HEK293 (cell line): ENCODE measurements around the gene FOXO4.

Experiments
- CTCF ChIA-PET: fragments of 350-600 bp; formaldehyde crosslinking; extraction: SDS; loops from one replicate; lab custom pipeline; 2021; ENCODE audit warnings: antibody characterized with exemption; lab: Yijun Ruan, JAX
- POLR2A ChIA-PET: fragments of 300-600 bp; formaldehyde crosslinking; extraction: SDS; loops from one replicate; lab custom pipeline; 2020; ENCODE audit warnings: antibody characterized with exemption, inconsistent platforms; lab: Yijun Ruan, JAX
- H3K27ac ChIP-seq: fragments of 200-500 bp; sonication (Bioruptor generic); 2 replicates; pipeline ENCODE4 v1.5.1; 2014; ENCODE audit warnings: low read depth, low read length, control low read depth, inconsistent platforms; ENCODE audit errors: extremely low read depth
- H3K36me3 ChIP-seq, 2 experiments: fragments of 200-500 bp in 1 of 2; sonication (Bioruptor generic) in 1 of 2; 1 replicate in 1 of 2; 2 replicates in 1 of 2; pipeline ENCODE4 v1.5.1; 2014 to 2017; ENCODE audit warnings: inconsistent platforms in 2 of 2, low read length in 2 of 2; ENCODE audit not compliant: control insufficient read depth in 2 of 2, insufficient read depth in 1 of 2
- H3K4me1 ChIP-seq: fragments of 200-500 bp; sonication (Bioruptor generic); 2 replicates; pipeline ENCODE4 v1.5.1; 2014; ENCODE audit warnings: mild to moderate bottlenecking, low read length, inconsistent platforms; ENCODE audit not compliant: control insufficient read depth, insufficient read depth
- H3K4me3 ChIP-seq: 2 replicates; pipeline ENCODE4 v1.5.1; 2011; ENCODE audit warnings: low read depth, mild to moderate bottlenecking, control low read depth, low read length, moderate library complexity
- H3K9me3 ChIP-seq: fragments of 200-500 bp; sonication (Bioruptor generic); 2 replicates; pipeline ENCODE4 v1.5.1; 2014; ENCODE audit warnings: low read depth, low read length, inconsistent platforms; ENCODE audit not compliant: control insufficient read depth, insufficient read depth
- OSR2 ChIP-seq: fragments of 450-650 bp; formaldehyde crosslinking; IDR thresholded peaks from 2 replicates; pipeline ENCODE4 v1.5.1; 2016; ENCODE audit warnings: missing biosample characterization, missing genetic modification characterization
- PRDM1 ChIP-seq: fragments of 450-650 bp; formaldehyde crosslinking; IDR thresholded peaks from 2 replicates; pipeline ENCODE4; 2016; ENCODE audit warnings: missing biosample characterization, missing genetic modification characterization
- TRIM28 ChIP-seq: IDR thresholded peaks from 2 replicates; pipeline ENCODE4 v1.6.1; 2011; ENCODE audit warnings: low read length, control low read depth, borderline replicate concordance
- ZBTB17 ChIP-seq: fragments of 450-650 bp; formaldehyde crosslinking; IDR thresholded peaks from 2 replicates; pipeline ENCODE4 v1.5.1; 2016; ENCODE audit warnings: missing biosample characterization, missing genetic modification characterization
- ZBTB20 ChIP-seq: fragments of 450-650 bp; formaldehyde crosslinking; IDR thresholded peaks from 2 replicates; pipeline ENCODE4 v1.5.1; 2016; ENCODE audit warnings: missing biosample characterization, missing genetic modification characterization
- ZBTB8A ChIP-seq: fragments of 450-650 bp; formaldehyde crosslinking; IDR thresholded peaks from 2 replicates; pipeline ENCODE4 v1.5.1; 2016; ENCODE audit warnings: missing biosample characterization, missing genetic modification characterization
- ZNF335 ChIP-seq: fragments of 450-650 bp; formaldehyde crosslinking; conservative IDR thresholded peaks from 2 replicates; pipeline ENCODE4 v1.5.1; 2016; ENCODE audit warnings: missing biosample characterization, missing genetic modification characterization
- ZNF404 ChIP-seq: fragments of 450-650 bp; formaldehyde crosslinking; IDR thresholded peaks from 2 replicates; pipeline ENCODE4 v1.5.1; 2017; ENCODE audit warnings: missing biosample characterization, missing genetic modification characterization
- ZNF416 ChIP-seq: fragments of 450-650 bp; formaldehyde crosslinking; IDR thresholded peaks from 2 replicates; pipeline ENCODE4 v1.5.1; 2016; ENCODE audit warnings: missing biosample characterization, missing genetic modification characterization
- ZNF548 ChIP-seq: fragments of 450-650 bp; formaldehyde crosslinking; IDR thresholded peaks from 2 replicates; pipeline ENCODE4 v1.5.1; 2016; ENCODE audit warnings: missing biosample characterization, missing genetic modification characterization
- ZNF596 ChIP-seq: fragments of 450-650 bp; IDR thresholded peaks from 2 replicates; pipeline ENCODE4 v1.5.0; 2018; ENCODE audit warnings: missing biosample characterization, mild to moderate bottlenecking, missing genetic modification characterization, moderate library complexity
- ZNF654 ChIP-seq: fragments of 450-650 bp; formaldehyde crosslinking; IDR thresholded peaks from 2 replicates; pipeline ENCODE4 v1.5.1; 2016; ENCODE audit warnings: low read depth, missing biosample characterization, missing genetic modification characterization
- ZNF664 ChIP-seq: fragments of 450-650 bp; formaldehyde crosslinking; IDR thresholded peaks from 2 replicates; pipeline ENCODE4 v1.5.1; 2016; ENCODE audit warnings: missing biosample characterization, missing genetic modification characterization
- TF ChIP-seq, protein P1 (sequence below): fragments of 450-650 bp; formaldehyde crosslinking; IDR thresholded peaks from 2 replicates; pipeline ENCODE4; 2016; ENCODE audit warnings: missing biosample characterization, missing genetic modification characterization
- TF ChIP-seq, protein P2 (sequence below): fragments of 450-650 bp; formaldehyde crosslinking; IDR thresholded peaks from 2 replicates; pipeline ENCODE4 v1.5.1; 2016; ENCODE audit warnings: missing biosample characterization, missing genetic modification characterization, low read depth
- TF ChIP-seq, protein P3 (sequence below): fragments of 450-650 bp; formaldehyde crosslinking; IDR thresholded peaks from 2 replicates; pipeline ENCODE4 v1.5.1; 2016; ENCODE audit warnings: missing biosample characterization, missing genetic modification characterization
- TF ChIP-seq, protein P4 (sequence below): fragments of 450-650 bp; formaldehyde crosslinking; conservative IDR thresholded peaks from 2 replicates; pipeline ENCODE4 v1.5.1; 2016; ENCODE audit warnings: low read depth, missing biosample characterization, missing genetic modification characterization
- TF ChIP-seq, protein P5 (sequence below): IDR thresholded peaks from 2 replicates; pipeline ENCODE4 v1.6.1; 2011; ENCODE audit warnings: mild to moderate bottlenecking, low read depth, low read length, borderline replicate concordance
- TF ChIP-seq, protein P6 (sequence below): fragments of 450-650 bp; formaldehyde crosslinking; IDR thresholded peaks from 2 replicates; pipeline ENCODE4 v1.5.1; 2017; ENCODE audit warnings: missing biosample characterization, missing genetic modification characterization
- TF ChIP-seq, protein P7 (sequence below): fragments of 450-650 bp; formaldehyde crosslinking; IDR thresholded peaks from 2 replicates; pipeline ENCODE4 v1.5.0; 2017; ENCODE audit warnings: missing biosample characterization, missing genetic modification characterization, borderline replicate concordance

FOXO4 gene

DNA sequence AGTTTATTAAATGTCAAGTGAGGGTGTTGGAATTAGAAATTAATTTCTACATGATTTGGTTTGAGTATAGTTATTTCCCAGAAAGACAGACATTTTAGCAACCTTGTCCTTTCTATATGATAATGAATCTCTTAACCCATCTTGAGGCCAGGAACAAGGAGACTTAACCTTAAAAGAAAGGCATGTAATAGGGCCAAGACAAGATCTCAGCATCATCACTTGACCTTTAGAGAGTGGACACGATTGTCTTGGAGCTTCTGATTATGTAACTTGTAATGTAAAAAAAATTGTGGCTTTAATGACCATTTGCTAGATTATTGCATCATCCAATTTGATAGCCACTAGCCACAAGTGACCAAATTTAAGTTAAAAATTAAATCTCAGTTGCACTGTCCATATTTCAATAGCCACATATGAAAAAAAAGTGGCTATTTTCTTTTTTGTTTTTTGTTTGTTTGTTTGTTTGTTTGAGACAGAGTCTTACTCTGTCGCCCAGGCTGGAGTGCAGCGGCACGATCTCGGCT lies 13.5 kb upstream of the FOXO4 start:
- 0 out of 2 replicates have a peak, but pooled peaks have one; percentile 8 for TF ChIP-seq TRIM28
- TF ChIP-seq, protein P1, sequence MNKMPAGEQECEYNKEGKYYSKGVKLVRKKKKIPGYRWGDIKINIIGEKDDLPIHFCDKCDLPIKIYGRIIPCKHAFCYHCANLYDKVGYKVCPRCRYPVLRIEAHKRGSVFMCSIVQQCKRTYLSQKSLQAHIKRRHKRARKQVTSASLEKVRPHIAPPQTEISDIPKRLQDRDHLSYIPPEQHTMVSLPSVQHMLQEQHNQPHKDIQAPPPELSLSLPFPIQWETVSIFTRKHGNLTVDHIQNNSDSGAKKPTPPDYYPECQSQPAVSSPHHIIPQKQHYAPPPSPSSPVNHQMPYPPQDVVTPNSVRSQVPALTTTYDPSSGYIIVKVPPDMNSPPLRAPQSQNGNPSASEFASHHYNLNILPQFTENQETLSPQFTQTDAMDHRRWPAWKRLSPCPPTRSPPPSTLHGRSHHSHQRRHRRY (tag by site-specific recombination), result no peak
- TF ChIP-seq ZNF335, result no peak
- TF ChIP-seq ZNF416 (tag by site-specific recombination), result no peak
- TF ChIP-seq, protein P2, sequence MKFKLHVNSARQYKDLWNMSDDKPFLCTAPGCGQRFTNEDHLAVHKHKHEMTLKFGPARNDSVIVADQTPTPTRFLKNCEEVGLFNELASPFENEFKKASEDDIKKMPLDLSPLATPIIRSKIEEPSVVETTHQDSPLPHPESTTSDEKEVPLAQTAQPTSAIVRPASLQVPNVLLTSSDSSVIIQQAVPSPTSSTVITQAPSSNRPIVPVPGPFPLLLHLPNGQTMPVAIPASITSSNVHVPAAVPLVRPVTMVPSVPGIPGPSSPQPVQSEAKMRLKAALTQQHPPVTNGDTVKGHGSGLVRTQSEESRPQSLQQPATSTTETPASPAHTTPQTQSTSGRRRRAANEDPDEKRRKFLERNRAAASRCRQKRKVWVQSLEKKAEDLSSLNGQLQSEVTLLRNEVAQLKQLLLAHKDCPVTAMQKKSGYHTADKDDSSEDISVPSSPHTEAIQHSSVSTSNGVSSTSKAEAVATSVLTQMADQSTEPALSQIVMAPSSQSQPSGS (tag by site-specific recombination), result peak; percentile 28; the same call in 1 of the 2 replicates
- no peak for TF ChIP-seq ZNF548
- TF ChIP-seq, protein P3, sequence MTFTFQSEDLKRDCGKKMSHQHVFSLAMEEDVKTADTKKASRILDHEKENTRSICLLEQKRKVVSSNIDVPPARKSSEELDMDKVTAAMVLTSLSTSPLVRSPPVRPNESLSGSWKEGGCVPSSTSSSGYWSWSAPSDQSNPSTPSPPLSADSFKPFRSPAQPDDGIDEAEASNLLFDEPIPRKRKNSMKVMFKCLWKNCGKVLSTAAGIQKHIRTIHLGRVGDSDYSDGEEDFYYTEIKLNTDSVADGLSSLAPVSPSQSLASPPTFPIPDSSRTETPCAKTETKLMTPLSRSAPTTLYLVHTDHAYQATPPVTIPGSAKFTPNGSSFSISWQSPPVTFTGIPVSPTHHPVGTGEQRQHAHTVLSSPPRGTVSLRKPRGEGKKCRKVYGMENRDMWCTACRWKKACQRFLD, result no peak
- TF ChIP-seq PRDM1 (tag by site-specific recombination), result no peak
- TF ChIP-seq ZNF596, result no peak
- TF ChIP-seq, protein P4, sequence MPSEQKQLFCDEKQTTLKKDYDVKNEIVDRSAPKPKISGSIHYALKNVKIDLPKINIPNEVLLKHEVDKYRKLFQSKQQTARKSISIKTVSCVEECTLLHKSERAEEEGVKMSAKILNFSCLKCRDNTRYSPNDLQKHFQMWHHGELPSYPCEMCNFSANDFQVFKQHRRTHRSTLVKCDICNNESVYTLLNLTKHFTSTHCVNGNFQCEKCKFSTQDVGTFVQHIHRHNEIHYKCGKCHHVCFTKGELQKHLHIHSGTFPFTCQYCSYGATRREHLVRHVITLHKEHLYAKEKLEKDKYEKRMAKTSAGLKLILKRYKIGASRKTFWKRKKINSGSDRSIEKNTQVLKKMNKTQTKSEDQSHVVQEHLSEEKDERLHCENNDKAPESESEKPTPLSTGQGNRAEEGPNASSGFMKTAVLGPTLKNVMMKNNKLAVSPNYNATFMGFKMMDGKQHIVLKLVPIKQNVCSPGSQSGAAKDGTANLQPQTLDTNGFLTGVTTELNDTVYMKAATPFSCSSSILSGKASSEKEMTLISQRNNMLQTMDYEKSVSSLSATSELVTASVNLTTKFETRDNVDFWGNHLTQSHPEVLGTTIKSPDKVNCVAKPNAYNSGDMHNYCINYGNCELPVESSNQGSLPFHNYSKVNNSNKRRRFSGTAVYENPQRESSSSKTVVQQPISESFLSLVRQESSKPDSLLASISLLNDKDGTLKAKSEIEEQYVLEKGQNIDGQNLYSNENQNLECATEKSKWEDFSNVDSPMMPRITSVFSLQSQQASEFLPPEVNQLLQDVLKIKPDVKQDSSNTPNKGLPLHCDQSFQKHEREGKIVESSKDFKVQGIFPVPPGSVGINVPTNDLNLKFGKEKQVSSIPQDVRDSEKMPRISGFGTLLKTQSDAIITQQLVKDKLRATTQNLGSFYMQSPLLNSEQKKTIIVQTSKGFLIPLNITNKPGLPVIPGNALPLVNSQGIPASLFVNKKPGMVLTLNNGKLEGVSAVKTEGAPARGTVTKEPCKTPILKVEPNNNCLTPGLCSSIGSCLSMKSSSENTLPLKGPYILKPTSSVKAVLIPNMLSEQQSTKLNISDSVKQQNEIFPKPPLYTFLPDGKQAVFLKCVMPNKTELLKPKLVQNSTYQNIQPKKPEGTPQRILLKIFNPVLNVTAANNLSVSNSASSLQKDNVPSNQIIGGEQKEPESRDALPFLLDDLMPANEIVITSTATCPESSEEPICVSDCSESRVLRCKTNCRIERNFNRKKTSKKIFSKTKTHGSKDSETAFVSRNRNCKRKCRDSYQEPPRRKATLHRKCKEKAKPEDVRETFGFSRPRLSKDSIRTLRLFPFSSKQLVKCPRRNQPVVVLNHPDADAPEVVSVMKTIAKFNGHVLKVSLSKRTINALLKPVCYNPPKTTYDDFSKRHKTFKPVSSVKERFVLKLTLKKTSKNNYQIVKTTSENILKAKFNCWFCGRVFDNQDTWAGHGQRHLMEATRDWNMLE (tag by site-specific recombination), result 0 out of 2 replicates have a peak, but pooled peaks have one; percentile 7
- no peak for TF ChIP-seq ZBTB20 (tag by site-specific recombination)
- Histone ChIP-seq H3K36me3 (no peaks in the 10 kb centered on the region), H3K4me3 (no peak overlapping the region), H3K9me3 (no peaks in the 10 kb centered on the region), H3K4me1 (peaks cover 12% of the 10 kb centered on the region), H3K27ac (no peak overlapping the region; the same call in 1 of the 2 replicates)
- CTCF ChIA-PET, result interaction anchor here (0.6 to 1.2 kb wide), 2 partner anchors 24 to 84 kb away, joined by 3 to 4 read pairs; no protein-coding TSS in a partner anchor
- POLR2A ChIA-PET, result interaction anchor here (1.2 kb wide), 1 partner anchor 15 kb away, joined by 5 read pairs; the partner anchor contains the start of gene SNX12

DNA sequence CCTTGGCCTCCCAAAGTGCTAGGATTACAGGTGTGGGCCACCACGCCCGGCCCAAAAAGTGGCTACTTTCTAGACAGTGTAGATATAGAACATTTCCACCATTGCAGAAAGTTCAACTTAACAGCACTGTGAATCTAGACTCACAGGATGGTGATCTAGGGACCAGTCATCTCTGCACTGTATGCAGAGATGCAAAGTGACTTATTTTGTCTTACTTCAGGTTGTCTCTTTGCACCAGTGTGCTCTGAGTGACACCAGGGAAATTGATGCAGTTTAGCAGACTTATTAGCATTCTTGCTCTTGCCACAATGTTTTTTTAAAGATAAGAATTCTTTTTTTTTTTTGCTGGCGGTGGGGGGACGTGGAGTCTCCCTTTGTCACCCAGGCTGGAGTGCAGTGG lies 12.8 kb upstream of the FOXO4 start:
- CTCF ChIA-PET, result interaction anchor here (1.2 kb wide), 1 partner anchor 24 kb away, joined by 4 read pairs; no protein-coding TSS in a partner anchor
- no peaks in the 10 kb centered on the region for H3K9me3 ChIP-seq
- POLR2A ChIA-PET, result interaction anchor here (0.7 kb wide), 1 partner anchor 13 kb away, joined by 3 read pairs; no protein-coding TSS in a partner anchor
- TF ChIP-seq ZNF404 (tag by site-specific recombination) (no peak), ZNF664 (tag by site-specific recombination) (no peak), OSR2 (tag by site-specific recombination) (peak; percentile 35; the same call in 1 of the 2 replicates), ZNF654 (tag by site-specific recombination) (no peak), ZBTB8A (tag by site-specific recombination) (no peak), ZBTB17 (tag by site-specific recombination) (peak; percentile 62; the same call in 1 of the 2 replicates)
- TF ChIP-seq, protein P5, sequence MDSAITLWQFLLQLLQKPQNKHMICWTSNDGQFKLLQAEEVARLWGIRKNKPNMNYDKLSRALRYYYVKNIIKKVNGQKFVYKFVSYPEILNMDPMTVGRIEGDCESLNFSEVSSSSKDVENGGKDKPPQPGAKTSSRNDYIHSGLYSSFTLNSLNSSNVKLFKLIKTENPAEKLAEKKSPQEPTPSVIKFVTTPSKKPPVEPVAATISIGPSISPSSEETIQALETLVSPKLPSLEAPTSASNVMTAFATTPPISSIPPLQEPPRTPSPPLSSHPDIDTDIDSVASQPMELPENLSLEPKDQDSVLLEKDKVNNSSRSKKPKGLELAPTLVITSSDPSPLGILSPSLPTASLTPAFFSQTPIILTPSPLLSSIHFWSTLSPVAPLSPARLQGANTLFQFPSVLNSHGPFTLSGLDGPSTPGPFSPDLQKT, result no peak
- TF ChIP-seq, protein P6, sequence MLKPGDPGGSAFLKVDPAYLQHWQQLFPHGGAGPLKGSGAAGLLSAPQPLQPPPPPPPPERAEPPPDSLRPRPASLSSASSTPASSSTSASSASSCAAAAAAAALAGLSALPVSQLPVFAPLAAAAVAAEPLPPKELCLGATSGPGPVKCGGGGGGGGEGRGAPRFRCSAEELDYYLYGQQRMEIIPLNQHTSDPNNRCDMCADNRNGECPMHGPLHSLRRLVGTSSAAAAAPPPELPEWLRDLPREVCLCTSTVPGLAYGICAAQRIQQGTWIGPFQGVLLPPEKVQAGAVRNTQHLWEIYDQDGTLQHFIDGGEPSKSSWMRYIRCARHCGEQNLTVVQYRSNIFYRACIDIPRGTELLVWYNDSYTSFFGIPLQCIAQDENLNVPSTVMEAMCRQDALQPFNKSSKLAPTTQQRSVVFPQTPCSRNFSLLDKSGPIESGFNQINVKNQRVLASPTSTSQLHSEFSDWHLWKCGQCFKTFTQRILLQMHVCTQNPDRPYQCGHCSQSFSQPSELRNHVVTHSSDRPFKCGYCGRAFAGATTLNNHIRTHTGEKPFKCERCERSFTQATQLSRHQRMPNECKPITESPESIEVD (tag by site-specific recombination), result peak; percentile 37
- TF ChIP-seq, protein P7, sequence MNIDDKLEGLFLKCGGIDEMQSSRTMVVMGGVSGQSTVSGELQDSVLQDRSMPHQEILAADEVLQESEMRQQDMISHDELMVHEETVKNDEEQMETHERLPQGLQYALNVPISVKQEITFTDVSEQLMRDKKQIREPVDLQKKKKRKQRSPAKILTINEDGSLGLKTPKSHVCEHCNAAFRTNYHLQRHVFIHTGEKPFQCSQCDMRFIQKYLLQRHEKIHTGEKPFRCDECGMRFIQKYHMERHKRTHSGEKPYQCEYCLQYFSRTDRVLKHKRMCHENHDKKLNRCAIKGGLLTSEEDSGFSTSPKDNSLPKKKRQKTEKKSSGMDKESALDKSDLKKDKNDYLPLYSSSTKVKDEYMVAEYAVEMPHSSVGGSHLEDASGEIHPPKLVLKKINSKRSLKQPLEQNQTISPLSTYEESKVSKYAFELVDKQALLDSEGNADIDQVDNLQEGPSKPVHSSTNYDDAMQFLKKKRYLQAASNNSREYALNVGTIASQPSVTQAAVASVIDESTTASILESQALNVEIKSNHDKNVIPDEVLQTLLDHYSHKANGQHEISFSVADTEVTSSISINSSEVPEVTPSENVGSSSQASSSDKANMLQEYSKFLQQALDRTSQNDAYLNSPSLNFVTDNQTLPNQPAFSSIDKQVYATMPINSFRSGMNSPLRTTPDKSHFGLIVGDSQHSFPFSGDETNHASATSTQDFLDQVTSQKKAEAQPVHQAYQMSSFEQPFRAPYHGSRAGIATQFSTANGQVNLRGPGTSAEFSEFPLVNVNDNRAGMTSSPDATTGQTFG (tag by site-specific recombination), result no peak

More for the DNA sequence above, 12.8 kb upstream of the FOXO4 start:
- Histone ChIP-seq H3K36me3 (no peaks in the 10 kb centered on the region), H3K4me1 (peaks cover 12% of the 10 kb centered on the region), H3K4me3 (no peak overlapping the region), H3K27ac (no peak overlapping the region; the same call in 1 of the 2 replicates)
